MM.1S (cell line): ENCODE measurements around the gene VWA5A.
A peak's percentile ranks its signal among the peaks of the same experiment; 100 is the strongest.
"Not testable (repeated sequence)": the region's sequence is repeated elsewhere in the genome, so short reads cannot be mapped to it uniquely, and the experiment has no call there.

Source experiments
- DNase-seq: peaks from one replicate; pipeline ENCODE4 v3.0.0-alpha.2; 2015
- H2AFZ ChIP-seq: fragments of 300-600 bp; sonication (generic); 2 replicates; pipeline ENCODE4 v1.6.0; 2016; ENCODE audit warnings: antibody characterized with exemption, low read length
- H3F3A ChIP-seq: fragments of 300-600 bp; sonication (generic); 2 replicates; pipeline ENCODE4 v1.6.1; 2016; ENCODE audit warnings: mild to moderate bottlenecking, antibody characterized with exemption, low read length, moderate library complexity, mixed read lengths; ENCODE audit not compliant: insufficient read depth
- H3K27ac ChIP-seq: fragments of 300-600 bp; sonication (generic); 2 replicates; pipeline ENCODE4 v1.5.1; 2016; ENCODE audit warnings: mild to moderate bottlenecking, low read length
- H3K27me3 ChIP-seq: fragments of 300-600 bp; sonication (generic); replicated peaks from 2 replicates; pipeline ENCODE4 v1.6.0; 2016; ENCODE audit warnings: low read length; ENCODE audit not compliant: insufficient read depth
- H3K36me3 ChIP-seq: fragments of 300-600 bp; sonication (generic); replicated peaks from 2 replicates; pipeline ENCODE4 v1.6.1; 2016; ENCODE audit warnings: mild to moderate bottlenecking, low read length, mixed read lengths; ENCODE audit not compliant: insufficient read depth
- H3K4me1 ChIP-seq: fragments of 300-600 bp; sonication (generic); 2 replicates; pipeline ENCODE4 v1.6.1; 2016; ENCODE audit warnings: low read length, mixed read lengths
- H3K4me2 ChIP-seq: fragments of 300-600 bp; sonication (generic); 2 replicates; pipeline ENCODE4 v1.6.0; 2016; ENCODE audit warnings: low read depth, low read length
- H3K4me3 ChIP-seq: fragments of 300-600 bp; sonication (generic); 2 replicates; pipeline ENCODE4 v1.5.1; 2016; ENCODE audit warnings: low read length, mixed read lengths
- H3K79me2 ChIP-seq: fragments of 300-600 bp; sonication (generic); 2 replicates; pipeline ENCODE4 v1.6.1; 2016; ENCODE audit warnings: mixed run types, low read length, mixed read lengths
- H3K9ac ChIP-seq: fragments of 300-600 bp; sonication (generic); 2 replicates; pipeline ENCODE4 v1.6.1; 2016; ENCODE audit warnings: low read length, mixed read lengths
- H3K9me2 ChIP-seq: fragments of 300-600 bp; sonication (generic); replicated peaks from 2 replicates; pipeline ENCODE4 v1.6.1; 2016; ENCODE audit warnings: mild to moderate bottlenecking, low read length, mixed read lengths; ENCODE audit not compliant: insufficient read depth
- H3K9me3 ChIP-seq: fragments of 300-600 bp; sonication (generic); replicated peaks from 2 replicates; pipeline ENCODE4 v1.6.1; 2016; ENCODE audit warnings: mild to moderate bottlenecking, low read length, mixed read lengths; ENCODE audit not compliant: insufficient read depth
- H4K20me1 ChIP-seq: fragments of 300-600 bp; sonication (generic); 2 replicates; pipeline ENCODE4 v1.6.1; 2016; ENCODE audit warnings: mild to moderate bottlenecking, low read length, moderate library complexity, mixed read lengths; ENCODE audit not compliant: insufficient read depth
- EZH2 ChIP-seq: fragments of 300-600 bp; sonication (generic); optimal IDR thresholded peaks from 2 replicates; pipeline ENCODE3; 2017; ENCODE audit warnings: low read depth, mild to moderate bottlenecking, antibody characterized with exemption, low read length, mixed read lengths
- EZH2phosphoT487 ChIP-seq: fragments of 300-600 bp; sonication (generic); IDR thresholded peaks from 2 replicates; pipeline ENCODE4 v1.6.1; 2018; ENCODE audit warnings: antibody characterized with exemption, low read length
- TF ChIP-seq, protein P1 (sequence below): fragments of 300-600 bp; sonication (generic); IDR thresholded peaks from 2 replicates; pipeline ENCODE4 v1.5.1; 2016; ENCODE audit warnings: antibody characterized with exemption, low read length, mixed read lengths

Gene VWA5A

DNA sequence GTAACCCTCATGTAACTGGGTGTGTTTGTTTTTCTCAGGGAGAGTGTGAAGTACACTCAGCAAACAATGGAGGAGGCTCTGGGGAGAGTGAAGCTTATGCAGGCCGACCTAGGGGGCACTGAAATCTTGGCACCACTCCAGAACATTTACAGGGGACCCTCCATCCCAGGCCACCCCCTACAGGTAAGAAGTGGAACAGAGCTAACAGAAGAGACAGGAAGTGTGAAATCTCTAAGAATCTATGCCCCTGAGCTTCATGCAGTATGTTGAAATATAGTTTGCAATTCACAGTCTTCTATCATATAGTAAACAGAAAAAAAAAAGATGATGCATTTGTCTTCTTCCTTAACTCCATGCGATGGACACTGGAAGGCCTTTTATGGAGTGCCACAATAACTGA lies 8.4 kb downstream of the VWA5A start:
- H3K36me3 ChIP-seq = no peaks in the 10 kb centered on the region
- no peak overlapping the region for H3K4me2 ChIP-seq
- no peaks in the 10 kb centered on the region for H3K79me2 ChIP-seq
- H3K9me2 ChIP-seq = no peaks in the 10 kb centered on the region
- H3K27ac ChIP-seq = no peak overlapping the region
- no peaks in the 10 kb centered on the region for H3K9me3 ChIP-seq
- H3K9ac ChIP-seq = no peak overlapping the region
- H3K4me1 ChIP-seq = no peaks in the 10 kb centered on the region
- DNase-seq = no peak
- no peaks in the 10 kb centered on the region for H3F3A ChIP-seq
- no peak overlapping the region for H3K4me3 ChIP-seq
- no peaks in the 10 kb centered on the region for H3K27me3 ChIP-seq
- no peak overlapping the region for H2AFZ ChIP-seq
- TF ChIP-seq, protein P1, sequence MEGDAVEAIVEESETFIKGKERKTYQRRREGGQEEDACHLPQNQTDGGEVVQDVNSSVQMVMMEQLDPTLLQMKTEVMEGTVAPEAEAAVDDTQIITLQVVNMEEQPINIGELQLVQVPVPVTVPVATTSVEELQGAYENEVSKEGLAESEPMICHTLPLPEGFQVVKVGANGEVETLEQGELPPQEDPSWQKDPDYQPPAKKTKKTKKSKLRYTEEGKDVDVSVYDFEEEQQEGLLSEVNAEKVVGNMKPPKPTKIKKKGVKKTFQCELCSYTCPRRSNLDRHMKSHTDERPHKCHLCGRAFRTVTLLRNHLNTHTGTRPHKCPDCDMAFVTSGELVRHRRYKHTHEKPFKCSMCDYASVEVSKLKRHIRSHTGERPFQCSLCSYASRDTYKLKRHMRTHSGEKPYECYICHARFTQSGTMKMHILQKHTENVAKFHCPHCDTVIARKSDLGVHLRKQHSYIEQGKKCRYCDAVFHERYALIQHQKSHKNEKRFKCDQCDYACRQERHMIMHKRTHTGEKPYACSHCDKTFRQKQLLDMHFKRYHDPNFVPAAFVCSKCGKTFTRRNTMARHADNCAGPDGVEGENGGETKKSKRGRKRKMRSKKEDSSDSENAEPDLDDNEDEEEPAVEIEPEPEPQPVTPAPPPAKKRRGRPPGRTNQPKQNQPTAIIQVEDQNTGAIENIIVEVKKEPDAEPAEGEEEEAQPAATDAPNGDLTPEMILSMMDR = 0 out of 2 replicates have a peak, but pooled peaks have one; percentile 7
- no peak for TF ChIP-seq EZH2
- no peak for TF ChIP-seq EZH2phosphoT487
- H4K20me1 ChIP-seq = no peaks in the 10 kb centered on the region

DNA sequence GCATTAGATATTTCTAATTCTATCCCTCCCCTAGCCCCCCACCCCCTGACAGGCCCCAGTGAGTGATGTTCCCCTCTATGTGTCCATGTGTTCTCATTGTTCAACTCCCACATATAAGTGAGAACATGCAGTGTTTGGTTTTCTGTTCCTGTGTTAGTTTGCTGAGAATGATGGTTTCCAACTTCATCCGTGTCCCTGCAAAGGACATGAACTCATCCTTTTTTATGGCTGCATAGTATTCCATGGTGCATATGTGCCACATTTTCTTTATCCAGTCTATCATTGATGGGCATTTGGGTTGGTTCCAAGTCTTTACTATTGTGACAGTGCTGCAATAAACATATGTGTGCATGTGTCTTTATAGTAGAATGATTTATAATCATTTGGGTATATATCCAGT lies 11.9 kb downstream of the VWA5A start:
- H3K27me3 ChIP-seq, H3K27ac ChIP-seq, H3K79me2 ChIP-seq, H4K20me1 ChIP-seq, H3K4me2 ChIP-seq, H3K9me3 ChIP-seq, DNase-seq, H3F3A ChIP-seq, H3K4me1 ChIP-seq, H2AFZ ChIP-seq, H3K4me3 ChIP-seq, H3K9me2 ChIP-seq, H3K9ac ChIP-seq, H3K36me3 ChIP-seq: not testable (repeated sequence)

DNA sequence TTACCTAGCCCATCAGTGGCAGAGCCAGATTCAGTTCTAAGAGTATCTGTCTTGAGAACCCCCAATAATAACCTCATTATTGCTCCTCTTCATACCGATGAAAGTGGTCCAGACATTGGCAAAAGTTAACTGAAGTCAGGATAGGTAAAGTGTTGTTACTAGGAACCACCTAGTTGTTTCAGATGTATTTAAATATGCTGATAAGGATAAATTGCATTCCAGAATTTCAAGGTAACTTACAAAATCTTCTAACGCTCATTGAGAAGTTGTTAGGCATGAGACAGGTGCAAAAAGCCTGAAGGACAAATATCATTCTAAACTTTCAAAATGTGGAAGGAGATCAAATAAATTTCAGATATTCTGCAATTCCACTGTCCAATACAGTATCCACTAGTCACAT lies 27.8 kb downstream of the VWA5A start:
- no peak for DNase-seq

DNA sequence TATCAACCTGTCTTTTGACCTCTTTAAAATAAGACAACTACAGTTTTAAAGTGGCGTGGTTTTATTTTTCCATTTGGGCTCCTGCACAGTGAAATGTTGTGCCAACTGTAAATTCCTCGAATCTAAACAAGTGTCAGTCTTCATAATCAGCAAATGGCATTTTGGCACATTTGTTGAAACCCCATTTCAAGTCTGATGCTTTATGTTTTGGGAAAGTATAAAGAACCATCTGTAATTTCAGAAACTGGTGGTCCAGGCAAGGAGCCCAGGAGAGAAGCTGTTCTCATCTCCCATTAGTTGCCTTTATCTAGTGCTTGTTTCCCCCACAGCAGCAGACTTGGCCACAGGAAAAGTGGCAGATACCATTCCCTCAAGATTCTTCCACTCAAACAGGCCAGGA lies 32.7 kb downstream of the VWA5A start:
- Histone ChIP-seq H3K4me3 (no peak overlapping the region), H3K9me3 (no peaks in the 10 kb centered on the region), H3K27ac (no peak overlapping the region), H3K4me2 (no peak overlapping the region), H2AFZ (no peak overlapping the region), H3K27me3 (no peaks in the 10 kb centered on the region), H3K9me2 (no peaks in the 10 kb centered on the region), H3K79me2 (no peaks in the 10 kb centered on the region), H3K4me1 (no peaks in the 10 kb centered on the region), H4K20me1 (no peaks in the 10 kb centered on the region), H3K36me3 (no peaks in the 10 kb centered on the region), H3F3A (no peaks in the 10 kb centered on the region), H3K9ac (no peak overlapping the region)
- no peak for DNase-seq
- TF ChIP-seq, protein P1 = no peak
- TF ChIP-seq EZH2phosphoT487 = no peak
- no peak for TF ChIP-seq EZH2

More for the DNA sequence above, 27.8 kb downstream of the VWA5A start:
- no peaks in the 10 kb centered on the region for H3K27me3 ChIP-seq
- no peaks in the 10 kb centered on the region for H3K9me3 ChIP-seq
- no peaks in the 10 kb centered on the region for H3K36me3 ChIP-seq
- no peak overlapping the region for H3K9ac ChIP-seq
- no peaks in the 10 kb centered on the region for H3F3A ChIP-seq
- TF ChIP-seq EZH2phosphoT487 = no peak
- TF ChIP-seq, protein P1 = no peak
- TF ChIP-seq EZH2 = no peak
- H3K27ac ChIP-seq = no peak overlapping the region
- H3K4me3 ChIP-seq = no peak overlapping the region
- H3K79me2 ChIP-seq = no peaks in the 10 kb centered on the region
- H3K4me1 ChIP-seq = no peaks in the 10 kb centered on the region
- H3K4me2 ChIP-seq = no peak overlapping the region
- H3K9me2 ChIP-seq = no peaks in the 10 kb centered on the region
- no peaks in the 10 kb centered on the region for H4K20me1 ChIP-seq
- H2AFZ ChIP-seq = no peak overlapping the region
